ENCODE data around the gene NKPD1.

GRCh38 chr19:45156751-45157150, 4.0 kb downstream of the NKPD1 start:
- TF ChIP-seq ZNF766 (CRISPR knock-in tag; conservative IDR thresholded peaks at IDR 0.05) (no peak), TEAD4 (IDR thresholded peaks at IDR 0.05; ENCODE audit: low read length) (no peak), TEAD4 (CRISPR knock-in tag; IDR thresholded peaks at IDR 0.05; ENCODE audit: borderline replicate concordance) (no peak), BHLHE40 (IDR thresholded peaks at IDR 0.05; ENCODE audit: low read length) (no peak)

Data from K562 (cell line).